Lower lobe of right lung (tissue), 2 donors: ENCODE results near the gene TOM1L2. TPM values are rescaled to one million over a fixed set of nuclear protein-coding genes. Genes with fewer than 3 reads are reported as not detected.
A peak's percentile ranks its signal among the peaks of the same experiment; 100 is the strongest.

Experiments
- ATAC-seq, 2 donors: fragments of 200-7000 bp; cut with Tn5 transposase; one replicate each; pipeline ENCODE4 v1.9.1; 2020 to 2022; ENCODE audit warnings: mild to moderate bottlenecking in 2 of 2, moderate library complexity in 2 of 2
- DNase-seq: peaks from one replicate; pipeline ENCODE4 v3.0.0-alpha.2; 2020
- H3K27ac ChIP-seq: fragments of 200-600 bp; one replicate; pipeline ENCODE4 v1.8.0; 2022
- H3K27me3 ChIP-seq: fragments of 200-600 bp; one replicate; pipeline ENCODE4 v1.8.0; 2022; ENCODE audit warnings: low read depth
- H3K36me3 ChIP-seq: fragments of 200-600 bp; one replicate; pipeline ENCODE4 v1.8.0; 2022; ENCODE audit warnings: mild to moderate bottlenecking
- H3K4me1 ChIP-seq: fragments of 200-600 bp; one replicate; pipeline ENCODE4 v1.8.0; 2022
- H3K4me3 ChIP-seq: fragments of 200-600 bp; one replicate; pipeline ENCODE4 v1.8.0; 2022; ENCODE audit warnings: mild to moderate bottlenecking
- H3K9me3 ChIP-seq: fragments of 200-600 bp; one replicate; pipeline ENCODE4 v1.8.0; 2022
- intact Hi-C: fragments of 100-400 bp; cut with DNase I; formaldehyde crosslinking; loops from one replicate; pipeline ENCODE4 v1.11.0; 2022
- total RNA-seq: library from RNA; stranded (reverse); fragmentation: NEBNext Ultra II Directional; extraction: Animal tissue kit (Norgen Biotek cat#: 25700); gene quantifications from one replicate; pipeline ENCODE4 v1.2.1, GENCODE V29; 2021
- TF ChIP-seq, protein P1 (sequence below): fragments of 200-600 bp; IDR thresholded peaks from one replicate; pipeline ENCODE4 v1.8.0; 2022; ENCODE audit warnings: antibody characterized with exemption, mild to moderate bottlenecking
- donor health status: DM: no; HTN: yes; CAD: no; lungs with severe emphysema.

The TOM1L2 gene
- total RNA-seq, 1 donor from 2014 or later = 63.4 TPM

DNA sequence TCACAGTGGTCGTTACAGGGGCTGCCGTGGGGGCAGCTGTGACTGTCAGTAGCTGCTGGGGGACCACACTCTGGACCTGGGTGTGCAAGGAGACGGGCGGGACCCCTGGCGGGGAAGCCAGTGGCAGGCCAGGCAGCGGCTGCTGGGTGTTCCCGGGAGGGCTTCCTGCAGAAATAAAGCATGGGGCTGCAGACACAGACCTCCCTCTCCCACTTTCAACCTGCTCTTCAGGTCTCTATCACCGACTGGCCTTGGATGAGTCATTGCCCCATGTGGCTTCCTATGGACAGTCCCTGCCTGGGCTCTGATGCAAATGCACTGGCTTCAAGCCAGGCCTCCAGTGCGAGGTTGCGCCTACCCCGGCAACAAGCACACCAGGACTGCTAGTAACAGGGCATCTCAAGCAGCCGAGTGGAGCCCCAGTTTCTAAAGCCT, 152.6 kb downstream of the TOM1L2 start:
- Histone ChIP-seq H3K36me3 (peaks cover 51% of the 10 kb centered on the region), H3K9me3 (no peaks in the 10 kb centered on the region), H3K27me3 (no peaks in the 10 kb centered on the region), H3K4me1 (peaks cover 62% of the 10 kb centered on the region), H3K4me3 (no peak overlapping the region), H3K27ac (no peak overlapping the region)
- peak; percentile 79 for DNase-seq
- intact Hi-C loops = no loop called here
- ATAC-seq = peak; percentile 4 to 11
- TF ChIP-seq, protein P1, sequence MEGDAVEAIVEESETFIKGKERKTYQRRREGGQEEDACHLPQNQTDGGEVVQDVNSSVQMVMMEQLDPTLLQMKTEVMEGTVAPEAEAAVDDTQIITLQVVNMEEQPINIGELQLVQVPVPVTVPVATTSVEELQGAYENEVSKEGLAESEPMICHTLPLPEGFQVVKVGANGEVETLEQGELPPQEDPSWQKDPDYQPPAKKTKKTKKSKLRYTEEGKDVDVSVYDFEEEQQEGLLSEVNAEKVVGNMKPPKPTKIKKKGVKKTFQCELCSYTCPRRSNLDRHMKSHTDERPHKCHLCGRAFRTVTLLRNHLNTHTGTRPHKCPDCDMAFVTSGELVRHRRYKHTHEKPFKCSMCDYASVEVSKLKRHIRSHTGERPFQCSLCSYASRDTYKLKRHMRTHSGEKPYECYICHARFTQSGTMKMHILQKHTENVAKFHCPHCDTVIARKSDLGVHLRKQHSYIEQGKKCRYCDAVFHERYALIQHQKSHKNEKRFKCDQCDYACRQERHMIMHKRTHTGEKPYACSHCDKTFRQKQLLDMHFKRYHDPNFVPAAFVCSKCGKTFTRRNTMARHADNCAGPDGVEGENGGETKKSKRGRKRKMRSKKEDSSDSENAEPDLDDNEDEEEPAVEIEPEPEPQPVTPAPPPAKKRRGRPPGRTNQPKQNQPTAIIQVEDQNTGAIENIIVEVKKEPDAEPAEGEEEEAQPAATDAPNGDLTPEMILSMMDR = no peak

DNA sequence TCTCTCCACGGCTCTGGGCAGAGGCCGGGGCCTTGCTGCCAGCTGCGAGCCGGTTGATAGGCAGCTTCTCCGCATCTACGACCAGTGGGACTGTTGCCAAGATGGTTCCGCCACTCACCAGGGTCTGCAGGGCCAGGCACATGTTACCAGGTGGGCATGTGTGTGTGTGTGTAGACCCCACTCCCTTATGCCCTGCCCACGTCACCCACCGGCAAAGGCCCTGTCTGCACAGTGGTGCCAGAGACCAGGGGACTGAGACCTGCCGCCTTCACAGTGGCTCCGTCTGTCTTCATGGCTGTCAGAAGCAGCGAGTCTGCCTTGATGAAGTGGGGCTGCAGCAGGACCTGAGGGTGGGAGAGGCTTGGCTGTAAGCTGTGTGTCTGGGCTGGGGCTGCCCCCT, 153.1 kb downstream of the TOM1L2 start:
- TF ChIP-seq, protein P1 = no peak
- DNase-seq (no peak), ATAC-seq (no peak)
- H3K36me3 ChIP-seq = peaks cover 56% of the 10 kb centered on the region
- no peaks in the 10 kb centered on the region for H3K27me3 ChIP-seq
- no peaks in the 10 kb centered on the region for H3K9me3 ChIP-seq
- H3K4me3 ChIP-seq = no peak overlapping the region
- intact Hi-C loops = no loop called here
- H3K27ac ChIP-seq = no peak overlapping the region
- H3K4me1 ChIP-seq = peaks cover 58% of the 10 kb centered on the region

DNA sequence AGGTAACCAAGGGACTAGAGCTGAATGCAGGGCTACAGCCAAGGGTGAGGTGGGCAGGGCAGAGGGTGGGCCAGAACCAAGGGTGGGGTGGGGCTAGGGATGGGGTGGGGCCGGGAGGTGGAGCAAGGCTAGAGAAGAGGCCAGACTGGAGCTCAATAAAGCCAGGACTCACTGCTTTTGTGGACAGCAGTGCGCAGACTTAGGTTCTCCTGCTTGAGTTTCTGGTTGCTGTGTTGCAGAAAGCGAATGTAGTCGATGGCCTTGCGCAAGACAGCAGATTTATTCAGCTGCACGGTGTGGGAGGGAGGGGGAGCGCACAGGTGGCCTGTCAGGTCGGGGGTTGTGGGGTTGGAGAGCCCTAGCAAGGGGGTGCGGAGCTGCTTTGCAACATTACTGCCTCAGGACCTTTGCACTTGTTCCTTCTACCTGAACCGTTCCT, 154.1 kb downstream of the TOM1L2 start:
- TF ChIP-seq, protein P1 = no peak
- Histone ChIP-seq H3K36me3 (peaks cover 66% of the 10 kb centered on the region), H3K4me1 (peaks cover 52% of the 10 kb centered on the region), H3K9me3 (no peaks in the 10 kb centered on the region), H3K27me3 (no peaks in the 10 kb centered on the region), H3K4me3 (no peak overlapping the region), H3K27ac (peak overlapping the region; percentile 18)
- intact Hi-C loops = no loop called here
- ATAC-seq (peak; percentile 44 to 54), DNase-seq (peak; percentile 67)

DNA sequence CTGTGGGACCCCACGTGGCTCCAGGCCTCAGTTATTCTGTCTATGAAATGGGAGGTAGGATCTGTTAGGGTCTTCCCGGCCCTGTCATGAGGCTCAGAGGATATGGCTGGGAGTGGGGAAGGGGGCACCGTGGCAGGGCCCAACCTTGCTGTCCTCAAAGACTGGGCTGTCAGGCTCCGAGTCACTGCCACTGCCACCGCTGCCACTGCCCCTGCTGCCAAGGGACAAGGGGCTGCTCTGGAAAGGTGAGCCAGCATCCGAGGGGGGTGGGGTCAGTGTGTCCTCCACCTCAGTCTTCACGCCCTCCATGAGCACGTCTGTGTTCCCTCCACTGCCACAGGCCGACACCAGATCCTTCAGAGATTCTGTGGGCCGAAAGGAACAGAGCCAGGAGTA, 154.7 kb downstream of the TOM1L2 start:
- DNase-seq = no peak
- intact Hi-C loops = no loop called here
- Histone ChIP-seq H3K4me3 (no peak overlapping the region), H3K4me1 (peaks cover 48% of the 10 kb centered on the region), H3K9me3 (no peaks in the 10 kb centered on the region), H3K36me3 (peaks cover 71% of the 10 kb centered on the region), H3K27me3 (no peaks in the 10 kb centered on the region), H3K27ac (no peak overlapping the region)
- no peak for ATAC-seq
- TF ChIP-seq, protein P1 = no peak

DNA sequence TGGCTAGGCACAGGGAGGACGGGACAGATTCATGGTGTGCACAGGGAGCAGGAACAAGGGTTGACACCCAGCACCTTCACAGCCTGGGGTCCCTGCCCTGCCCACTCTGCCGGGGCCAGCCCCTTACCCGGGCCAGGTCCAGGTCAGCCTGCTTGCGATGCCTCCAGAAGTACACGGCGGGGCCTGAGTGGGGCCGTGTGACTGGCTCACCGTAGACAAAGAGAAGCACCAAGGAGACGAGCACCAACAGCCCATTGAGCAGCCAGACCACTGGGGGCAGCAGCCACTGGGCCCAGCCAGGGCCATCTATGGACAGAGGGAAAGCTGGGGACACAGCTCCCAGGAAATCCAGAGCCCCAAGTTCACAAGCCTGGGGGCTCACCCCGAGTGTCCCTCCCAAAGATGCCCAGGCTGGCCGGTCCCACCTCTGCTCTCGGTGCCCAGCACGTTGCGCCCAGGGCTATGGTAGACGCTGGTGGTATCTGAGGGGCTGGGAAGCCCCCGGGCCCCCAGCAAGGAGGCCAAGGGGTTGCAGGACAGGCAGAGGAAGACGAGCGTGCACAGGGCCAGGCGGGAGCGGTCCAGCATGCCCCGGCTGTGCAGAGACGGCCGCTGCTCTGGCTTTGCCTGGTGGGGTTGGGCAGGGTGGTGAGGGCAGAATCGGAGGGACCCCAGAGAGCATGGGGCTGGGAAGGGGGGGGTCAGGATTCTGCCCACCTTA, 155.2 kb downstream of the TOM1L2 start:
- intact Hi-C loops = no loop called here
- DNase-seq (no peak), ATAC-seq (no peak)
- Histone ChIP-seq H3K36me3 (peaks cover 76% of the 10 kb centered on the region), H3K9me3 (no peaks in the 10 kb centered on the region), H3K27ac (no peak overlapping the region), H3K4me3 (no peak overlapping the region), H3K27me3 (no peaks in the 10 kb centered on the region), H3K4me1 (peaks cover 48% of the 10 kb centered on the region)
- TF ChIP-seq, protein P1 = no peak
